ENCODE measurements around the gene LMNB1.
"Not testable (repeated sequence)": the region's sequence is repeated elsewhere in the genome, so short reads cannot be mapped to it uniquely, and the experiment has no call there.

Gene LMNB1

GRCh38 chr5:126780165-126780827, 3.4 kb downstream of the LMNB1 start:
- peak; percentile 43 for DNase-seq

DNA sequence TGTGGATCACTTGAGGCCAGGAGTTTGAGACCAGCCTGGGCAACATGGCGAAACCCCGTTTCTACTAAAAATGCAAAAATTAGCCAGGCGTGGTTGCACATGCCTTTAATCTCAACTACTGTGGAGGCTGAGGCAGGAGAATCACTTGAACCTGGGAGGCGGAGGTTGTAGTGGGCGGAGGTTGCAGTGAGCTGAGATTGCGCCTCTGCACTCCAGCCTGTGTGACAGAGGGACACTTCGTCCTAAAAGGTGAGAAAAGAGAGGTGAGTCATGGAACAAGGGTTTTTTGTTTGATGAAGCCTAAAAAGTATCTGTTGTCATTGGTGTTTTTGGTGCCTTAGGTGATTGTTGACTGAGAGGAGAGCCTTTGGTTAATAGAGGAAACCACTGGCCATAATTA, 11.5 kb downstream of the LMNB1 start:
- not testable (repeated sequence) for DNase-seq

- no peak for DNase-seq
These were observed 16.2 kb downstream of the LMNB1 start for GRCh38 chr5:126793097-126793496.

- not testable (repeated sequence) for DNase-seq
These were observed 16.7 kb downstream of the LMNB1 start for GRCh38 chr5:126793648-126794047.

DNA sequence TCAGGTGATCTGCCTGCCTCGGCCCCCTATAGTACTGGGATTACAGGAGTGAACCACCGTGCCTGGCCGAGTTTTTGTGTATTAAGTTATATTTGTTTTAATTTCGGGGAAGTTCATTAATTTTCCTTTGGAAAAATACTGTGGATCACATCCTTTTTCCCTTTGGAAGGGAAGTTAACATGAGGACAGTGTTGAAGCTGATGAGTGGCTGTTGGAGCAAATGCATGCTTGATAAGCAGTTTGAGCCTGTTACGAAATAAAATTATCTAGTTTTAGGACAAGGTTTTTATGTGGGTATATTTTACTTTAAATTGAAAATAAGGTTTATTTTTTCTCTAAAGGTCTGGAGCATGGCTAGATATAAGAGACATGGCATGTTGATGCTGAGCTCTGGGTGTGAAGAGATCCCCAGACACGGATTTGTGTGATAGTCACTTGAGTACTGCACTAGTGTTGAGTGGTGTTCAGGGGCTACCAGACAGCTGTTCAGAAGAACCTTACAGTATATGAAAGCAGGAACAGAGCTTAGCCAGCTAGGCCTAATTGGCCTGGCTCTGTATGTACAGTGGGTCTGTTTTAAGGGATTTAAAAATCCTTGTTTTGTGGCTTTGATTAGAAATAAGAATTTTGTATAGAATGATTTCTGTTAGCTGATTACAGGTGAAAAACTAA, 17.4 kb downstream of the LMNB1 start:
- no peak for DNase-seq

DNA sequence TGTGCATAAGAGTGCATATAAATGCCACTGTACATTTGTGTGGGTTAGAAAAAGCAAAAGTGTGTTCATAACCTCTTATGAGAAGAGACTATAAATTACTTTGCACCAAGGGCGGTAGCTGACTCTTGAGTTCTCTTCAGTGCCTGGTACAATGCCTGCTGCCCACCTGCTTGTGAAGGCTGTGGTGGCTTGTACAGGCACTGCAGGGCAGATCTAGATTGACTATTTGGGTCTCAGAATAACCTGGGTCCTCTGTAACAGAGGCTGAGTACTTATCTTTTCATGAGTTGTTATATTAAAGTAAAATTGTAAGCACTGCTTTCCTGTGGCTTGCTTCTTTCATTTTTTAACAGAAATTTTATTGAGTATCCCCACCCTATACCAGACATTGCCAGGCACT, 22.8 kb downstream of the LMNB1 start:
- DNase-seq, result no peak

DNA sequence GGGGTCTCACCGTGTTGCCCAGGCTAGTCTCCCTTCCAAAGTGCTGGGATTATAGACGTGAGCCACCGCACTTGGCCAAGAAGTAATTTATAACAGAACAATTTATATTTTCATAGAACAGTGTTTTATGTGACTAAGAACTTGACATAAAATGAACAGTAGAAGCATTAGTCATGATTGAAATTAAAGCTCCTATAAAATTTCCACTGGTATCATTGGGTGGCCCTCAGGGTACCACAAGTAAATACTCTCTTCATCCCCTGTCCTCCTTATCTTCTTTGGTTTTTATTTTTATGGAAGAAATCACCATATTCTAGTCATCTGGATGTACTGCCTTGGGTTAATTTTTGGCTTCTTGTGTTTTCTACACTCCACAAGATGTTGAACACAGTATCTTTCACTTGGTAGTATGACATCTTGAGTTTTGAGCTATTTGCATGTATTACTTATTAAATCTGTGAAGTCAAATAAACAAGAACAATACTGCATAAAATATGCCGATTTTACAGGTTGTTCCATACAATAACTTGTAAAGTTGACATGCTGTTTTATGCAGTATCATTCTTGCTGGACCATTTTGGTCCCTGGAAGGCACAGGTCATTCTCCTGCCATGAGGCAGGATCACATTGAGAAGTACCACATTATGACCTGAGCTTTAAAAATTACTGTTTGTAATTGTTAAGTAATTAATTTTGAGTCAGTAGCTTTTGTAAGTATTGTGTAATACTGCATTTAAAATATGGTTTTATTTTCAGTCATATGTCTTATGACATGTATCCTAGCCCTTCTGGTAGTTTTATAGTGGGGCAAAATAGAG, 24.4 kb downstream of the LMNB1 start:
- no peak for DNase-seq

GRCh38 chr5:126801992-126802294, 25.0 kb downstream of the LMNB1 start:
- DNase-seq, result no peak

DNA sequence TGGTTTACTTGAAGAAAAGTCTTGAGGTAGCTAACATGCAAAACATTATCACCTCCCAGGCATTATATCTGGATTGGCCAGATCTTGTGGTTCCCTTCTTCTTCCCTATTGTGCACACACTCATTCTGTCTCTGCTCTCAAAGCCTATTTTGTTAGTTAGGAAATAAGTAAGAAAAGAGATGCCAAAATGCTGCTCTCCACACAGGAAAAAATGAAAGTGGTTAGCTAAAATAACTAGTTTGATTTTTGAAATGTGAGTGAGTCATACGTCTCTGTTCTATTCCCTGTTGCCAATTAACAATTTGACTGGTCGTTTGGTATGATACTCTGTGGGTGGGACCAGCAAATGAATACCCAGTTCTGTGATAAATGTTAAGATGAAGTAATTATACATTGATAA, 28.1 kb downstream of the LMNB1 start:
- no peak for DNase-seq

- peak; percentile 2 for DNase-seq
These were observed 31.6 kb downstream of the LMNB1 start for GRCh38 chr5:126808521-126808988.

DNA sequence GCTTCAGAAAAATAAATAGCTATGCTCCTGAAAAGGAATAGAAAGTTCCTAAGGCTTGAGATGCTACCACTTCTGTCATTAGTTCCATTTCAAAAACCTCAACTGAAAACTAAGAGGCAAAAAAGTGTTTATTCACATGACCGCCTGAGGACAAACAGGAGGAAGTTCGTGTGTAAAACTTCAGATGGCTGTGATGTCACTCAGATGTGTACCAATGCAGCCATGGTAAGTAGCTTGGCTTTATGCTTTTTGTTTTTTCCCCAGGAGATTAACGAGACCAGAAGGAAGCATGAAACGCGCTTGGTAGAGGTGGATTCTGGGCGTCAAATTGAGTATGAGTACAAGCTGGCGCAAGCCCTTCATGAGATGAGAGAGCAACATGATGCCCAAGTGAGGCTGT, 33.0 kb downstream of the LMNB1 start:
- no peak for DNase-seq

DNA sequence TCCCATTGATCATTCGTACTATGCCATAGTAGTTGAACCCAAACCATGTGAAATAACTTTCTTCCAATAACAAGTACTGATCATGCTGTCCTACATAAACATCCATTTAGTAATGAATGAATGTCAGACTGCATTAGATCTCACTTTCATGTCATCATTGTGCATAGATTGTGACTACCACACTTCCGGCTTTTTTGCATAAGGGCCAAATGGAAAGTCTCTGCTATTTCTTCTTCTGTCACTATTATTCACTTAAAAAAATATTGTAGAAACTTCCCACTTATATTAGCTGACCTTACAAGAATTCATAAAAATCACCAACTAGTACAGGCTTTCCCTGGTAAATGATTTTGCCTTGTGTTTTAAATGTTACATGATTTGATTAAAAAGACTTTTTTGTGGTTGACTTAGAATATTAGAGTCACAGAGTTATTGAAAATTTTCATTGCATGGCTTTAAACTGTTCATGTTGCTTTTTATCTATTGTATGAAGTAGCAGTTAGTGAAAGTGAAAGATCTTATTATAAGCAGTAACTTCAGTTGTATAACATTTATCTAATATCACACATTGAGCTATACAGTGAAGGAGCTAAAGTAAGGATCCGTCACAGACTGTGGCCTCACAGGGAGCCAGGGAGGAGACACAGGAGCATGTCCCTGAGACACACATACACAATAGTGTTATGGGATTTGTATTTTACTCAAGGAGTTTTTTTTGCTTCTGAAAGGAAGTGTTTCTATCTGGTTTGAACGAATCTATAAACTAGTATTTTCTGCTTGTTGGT, 33.9 kb downstream of the LMNB1 start:
- DNase-seq, result no peak

DNA sequence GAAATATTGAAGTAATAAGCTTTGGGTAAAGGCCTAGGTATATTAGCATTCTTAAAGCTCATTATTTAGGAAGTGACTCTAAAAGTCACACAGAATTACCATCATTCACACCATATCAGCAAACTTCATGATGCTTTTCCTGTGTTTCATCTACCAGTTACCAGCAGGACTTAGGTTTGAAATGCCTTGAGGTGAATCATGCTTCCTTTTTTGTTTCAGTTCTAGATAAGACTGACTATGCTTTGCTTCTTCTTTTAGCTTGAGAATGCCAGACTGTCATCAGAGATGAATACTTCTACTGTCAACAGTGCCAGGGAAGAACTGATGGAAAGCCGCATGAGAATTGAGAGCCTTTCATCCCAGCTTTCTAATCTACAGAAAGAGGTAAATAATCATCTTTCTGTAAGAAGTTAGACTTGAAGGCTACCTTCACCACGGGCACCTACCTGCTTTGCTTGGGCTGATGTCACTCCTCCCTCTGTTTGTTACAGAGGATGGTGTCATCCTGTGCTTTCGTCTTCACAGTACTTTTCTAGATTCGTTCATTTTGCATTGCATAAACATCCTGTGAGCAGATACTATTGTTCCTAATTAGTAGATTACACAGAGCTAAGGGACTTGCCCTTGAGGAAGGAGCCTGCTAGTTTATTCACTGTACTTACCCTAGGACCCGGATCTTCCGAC, 34.7 kb downstream of the LMNB1 start:
- DNase-seq, result no peak

GRCh38 chr5:126812199-126812570, 35.2 kb downstream of the LMNB1 start:
- no peak for DNase-seq

GRCh38 chr5:126813799-126814198, 36.9 kb downstream of the LMNB1 start:
- DNase-seq, result not testable (repeated sequence)

DNA sequence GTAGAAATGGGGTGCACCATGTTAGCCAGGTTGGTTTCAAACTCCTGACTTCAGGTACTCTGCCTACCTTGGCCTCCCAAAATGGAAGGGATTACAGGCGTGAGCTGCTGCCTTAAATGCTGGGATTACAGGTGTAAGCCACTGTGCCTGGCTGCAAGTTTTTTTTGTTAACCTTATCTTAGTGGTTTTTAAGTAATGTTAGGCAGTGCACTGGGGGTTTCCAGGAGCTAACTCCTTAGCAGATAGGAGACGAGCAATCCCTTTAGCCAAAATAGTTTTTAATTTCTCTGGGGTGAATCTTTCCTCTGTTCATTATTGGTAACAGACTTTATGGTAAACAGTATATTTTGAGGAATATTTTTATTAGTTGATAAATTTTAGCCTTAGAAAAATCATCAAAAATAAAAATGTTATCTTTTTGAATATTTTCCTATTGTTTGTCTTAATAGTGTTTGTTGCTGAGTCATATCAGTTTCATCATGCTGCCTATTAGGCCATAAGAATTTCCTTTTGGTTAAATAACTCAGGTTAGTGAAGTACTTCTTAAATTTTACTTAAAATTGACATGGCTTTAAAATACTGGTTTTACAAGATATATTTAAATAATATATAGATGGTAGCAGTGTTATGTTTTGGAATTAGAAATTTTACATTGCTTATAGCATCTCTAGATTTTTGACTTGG, 37.9 kb downstream of the LMNB1 start:
- DNase-seq, result no peak

DNA sequence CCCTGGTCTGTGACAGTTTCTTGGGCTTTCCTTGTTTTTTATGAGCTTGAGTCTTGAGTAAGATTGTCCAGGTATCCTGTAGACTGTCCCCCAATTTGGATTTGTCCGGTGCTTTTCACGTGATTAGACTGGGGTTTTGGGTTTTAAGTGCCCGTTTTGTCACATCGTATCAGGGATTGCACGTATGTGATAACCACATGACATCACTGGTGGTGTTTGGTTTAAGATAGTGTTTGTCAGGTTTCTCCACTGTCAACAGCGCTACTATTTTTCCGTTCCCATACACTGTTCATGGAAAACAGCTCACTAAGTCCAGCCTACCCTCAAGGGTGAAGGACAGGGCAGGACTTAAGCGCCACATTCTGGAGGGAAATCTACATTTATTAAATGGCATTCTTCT, 39.7 kb downstream of the LMNB1 start:
- no peak for DNase-seq

- DNase-seq, result no peak
These were observed 41.8 kb downstream of the LMNB1 start for GRCh38 chr5:126818736-126819135.

DNA sequence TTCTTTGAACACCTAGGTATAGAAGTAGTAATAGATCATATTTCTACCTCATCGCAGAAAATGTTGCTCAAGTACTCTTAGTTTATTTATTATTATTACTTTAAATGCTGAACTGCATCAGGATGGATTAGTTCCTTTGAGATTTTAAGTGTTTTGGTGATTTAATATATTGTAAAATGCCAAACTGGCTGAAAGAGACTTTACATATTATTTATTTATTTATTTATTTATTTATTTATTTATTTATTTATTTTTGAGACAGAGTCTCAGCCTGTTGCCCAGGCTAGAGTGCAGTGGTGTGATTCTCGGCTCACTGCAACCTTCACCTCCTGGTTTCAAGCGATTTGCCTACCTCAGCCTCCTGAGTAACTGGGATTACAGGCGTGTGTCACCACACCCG, 42.3 kb downstream of the LMNB1 start:
- no peak for DNase-seq

- DNase-seq, result no peak
These were observed 49.8 kb downstream of the LMNB1 start for GRCh38 chr5:126826619-126827215.

GRCh38 chr5:126829098-126829497, 52.2 kb downstream of the LMNB1 start:
- no peak for DNase-seq

DNA sequence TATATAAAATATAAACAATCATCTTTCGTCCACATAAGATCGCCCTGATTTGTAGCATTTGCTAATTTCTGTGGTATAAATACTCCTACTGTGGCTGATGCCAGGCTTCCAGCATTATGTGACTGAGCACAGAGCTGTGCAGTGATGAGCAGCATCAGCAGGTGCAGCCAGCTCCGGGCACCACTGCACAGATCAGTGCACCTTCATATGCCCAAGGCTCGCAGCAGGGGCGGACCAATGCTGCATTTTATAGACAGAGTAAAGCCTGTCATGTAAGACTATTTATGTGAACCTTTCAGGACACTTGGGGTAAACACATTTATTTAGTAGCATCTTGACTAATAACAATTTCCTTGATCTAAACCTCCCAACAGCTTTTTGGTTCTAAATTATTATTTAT, 53.1 kb downstream of the LMNB1 start:
- no peak for DNase-seq
